H9 (cell line): ENCODE measurements around the gene DLG1. TPM values are rescaled to one million over a fixed set of nuclear protein-coding genes. Genes with fewer than 3 reads are reported as not detected.

Experiments used
- DNase-seq: peaks from one replicate; pipeline ENCODE4 v3.0.0-alpha.2; 2017
- H2AFZ ChIP-seq: one replicate; pipeline ENCODE4 v1.6.1; 2013; ENCODE audit warnings: mild to moderate bottlenecking, low read length, control low read depth, moderate library complexity
- H2AK5ac ChIP-seq: 2 replicates; pipeline ENCODE4 v1.6.1; 2013; ENCODE audit warnings: low read length, control low read depth, mixed read lengths; ENCODE audit not compliant: insufficient read length
- H2BK120ac ChIP-seq: one replicate; pipeline ENCODE4 v1.6.1; 2013; ENCODE audit warnings: low read depth, mild to moderate bottlenecking, low read length, control low read depth, inconsistent platforms; ENCODE audit not compliant: poor library complexity, severe bottlenecking
- H2BK12ac ChIP-seq: 2 replicates; pipeline ENCODE4 v1.6.1; 2013; ENCODE audit warnings: low read length, control low read depth, mixed read lengths, low read depth; ENCODE audit not compliant: insufficient read length
- H2BK15ac ChIP-seq: 2 replicates; pipeline ENCODE4 v1.6.1; 2013; ENCODE audit warnings: low read depth, low read length, control low read depth
- H2BK20ac ChIP-seq: one replicate; pipeline ENCODE4 v1.6.1; 2013; ENCODE audit warnings: low read depth, mild to moderate bottlenecking, low read length, control low read depth, inconsistent platforms; ENCODE audit not compliant: poor library complexity, severe bottlenecking
- H2BK5ac ChIP-seq: 2 replicates; pipeline ENCODE4 v1.6.1; 2013; ENCODE audit warnings: low read length, control low read depth, mixed read lengths; ENCODE audit not compliant: insufficient read length
- H3K14ac ChIP-seq: 2 replicates; pipeline ENCODE4 v1.6.1; 2013; ENCODE audit warnings: low read length, control low read depth; ENCODE audit not compliant: insufficient read depth
- H3K18ac ChIP-seq: 2 replicates; pipeline ENCODE4 v1.6.1; 2013; ENCODE audit warnings: low read depth, mild to moderate bottlenecking, mixed read lengths, low read length, control low read depth; ENCODE audit not compliant: insufficient read length
- H3K23ac ChIP-seq: 2 replicates; pipeline ENCODE4 v1.6.1; 2013; ENCODE audit warnings: low read length, control low read depth, mixed read lengths, low read depth; ENCODE audit not compliant: insufficient read length
- H3K23me2 ChIP-seq: 2 replicates; pipeline ENCODE4 v1.6.1; 2013; ENCODE audit warnings: low read depth, mild to moderate bottlenecking, mixed read lengths, low read length, control low read depth; ENCODE audit not compliant: insufficient read length, poor library complexity, severe bottlenecking
- H3K27ac ChIP-seq: 2 replicates; pipeline ENCODE4 v1.5.1; 2013; ENCODE audit warnings: low read length, control low read depth, mixed read lengths, low read depth; ENCODE audit not compliant: insufficient read length
- H3K27me3 ChIP-seq: 2 replicates; pipeline ENCODE4 v1.6.1; 2013; ENCODE audit warnings: low read length, control low read depth, inconsistent platforms; ENCODE audit not compliant: insufficient read depth
- H3K4ac ChIP-seq: 2 replicates; pipeline ENCODE4 v1.6.1; 2013; ENCODE audit warnings: low read depth, mild to moderate bottlenecking, control low read depth, inconsistent platforms, low read length, moderate library complexity
- H3K4me1 ChIP-seq: 2 replicates; pipeline ENCODE4 v1.6.1; 2013; ENCODE audit warnings: low read length, control low read depth, inconsistent platforms; ENCODE audit not compliant: insufficient read depth
- H3K4me2 ChIP-seq: 2 replicates; pipeline ENCODE4 v1.6.1; 2013; ENCODE audit warnings: low read length, control low read depth, mixed read lengths; ENCODE audit not compliant: insufficient read length, insufficient read depth
- H3K56ac ChIP-seq: 2 replicates; pipeline ENCODE4 v1.6.1; 2013; ENCODE audit warnings: low read depth, mild to moderate bottlenecking, mixed read lengths, low read length, control low read depth; ENCODE audit not compliant: insufficient read length
- H3K79me1 ChIP-seq: 2 replicates; pipeline ENCODE4 v1.6.1; 2013; ENCODE audit warnings: low read depth, mild to moderate bottlenecking, moderate library complexity, low read length, control low read depth, inconsistent platforms; ENCODE audit not compliant: insufficient read depth, poor library complexity, severe bottlenecking
- H3K79me2 ChIP-seq: 2 replicates; pipeline ENCODE4 v1.6.1; 2013; ENCODE audit warnings: low read length, control low read depth, inconsistent platforms; ENCODE audit not compliant: insufficient read depth
- H3K9ac ChIP-seq: 2 replicates; pipeline ENCODE4 v1.6.1; 2013; ENCODE audit warnings: low read length, control low read depth, mixed read lengths; ENCODE audit not compliant: insufficient read length; ENCODE audit errors: extremely low read depth
- H3K9me3 ChIP-seq: one replicate; pipeline ENCODE4 v1.6.1; 2013; ENCODE audit warnings: low read depth, low read length, inconsistent platforms; ENCODE audit not compliant: control insufficient read depth
- H3T11ph ChIP-seq: one replicate; pipeline ENCODE4 v1.6.1; 2013; ENCODE audit warnings: mild to moderate bottlenecking, low read length, control low read depth, inconsistent platforms
- H4K20me1 ChIP-seq: one replicate; pipeline ENCODE4 v1.6.1; 2013; ENCODE audit not compliant: control insufficient read depth, insufficient read length, insufficient read depth
- H4K5ac ChIP-seq: 2 replicates; pipeline ENCODE4 v1.6.1; 2013; ENCODE audit warnings: low read depth, mild to moderate bottlenecking, mixed read lengths, low read length, control low read depth; ENCODE audit not compliant: insufficient read length
- H4K8ac ChIP-seq: replicated peaks from 2 replicates; pipeline ENCODE4 v1.6.1; 2013; ENCODE audit warnings: low read length, control low read depth, mixed read lengths, low read depth; ENCODE audit not compliant: insufficient read length
- H4K91ac ChIP-seq: 2 replicates; pipeline ENCODE4 v1.6.1; 2013; ENCODE audit warnings: low read depth, mild to moderate bottlenecking, moderate library complexity, mixed read lengths, low read length, control low read depth; ENCODE audit not compliant: insufficient read length
- H3K27ac Mint-ChIP-seq, 3 experiments: 2 replicates in 2 of 3; 3 replicates in 1 of 3; pipeline ENCODE4 v1.8.0; 2020 to 2021; ENCODE audit warnings: mixed read lengths in 3 of 3, mild to moderate bottlenecking in 1 of 3, moderate library complexity in 1 of 3
- H3K27me3 Mint-ChIP-seq: 2 replicates; pipeline ENCODE4 v1.8.0; 2021; ENCODE audit warnings: low read depth, mild to moderate bottlenecking, moderate library complexity, mixed read lengths
- H3K36me3 Mint-ChIP-seq, 3 experiments: 2 replicates in 2 of 3; 3 replicates in 1 of 3; pipeline ENCODE4 v1.8.0; 2020 to 2021; ENCODE audit warnings: low read depth in 3 of 3, mixed read lengths in 3 of 3; ENCODE audit not compliant: insufficient read depth in 1 of 3
- H3K4me1 Mint-ChIP-seq, 2 experiments: 2 replicates each; pipeline ENCODE4 v1.8.0; 2020; ENCODE audit warnings: mixed read lengths in 2 of 2
- H3K4me3 Mint-ChIP-seq, 2 experiments: 2 replicates in 1 of 2; 3 replicates in 1 of 2; pipeline ENCODE4 v1.8.0; 2020 to 2021; ENCODE audit warnings: mild to moderate bottlenecking in 2 of 2, mixed read lengths in 2 of 2, moderate library complexity in 1 of 2
- H3K9me3 Mint-ChIP-seq, 2 experiments: 2 replicates in 1 of 2; 3 replicates in 1 of 2; pipeline ENCODE4 v1.8.0; 2020; ENCODE audit warnings: mild to moderate bottlenecking in 2 of 2, mixed read lengths in 2 of 2, moderate library complexity in 1 of 2
- CTCF ChIP-seq: fragments of 200-600 bp; sonication (generic); conservative IDR thresholded peaks from 3 replicates; pipeline ENCODE4 v1.8.0; 2021; ENCODE audit warnings: antibody characterized with exemption, mild to moderate bottlenecking
- WGBS: extraction: QIAGEN DNeasy Blood & Tissue Kit; methylation state at CpG from one replicate; pipeline ENCODE4 v1.1.7; 2013; ENCODE audit warnings: missing lambda C conversion rate, low lambda C conversion rate, mixed read lengths; ENCODE audit not compliant: insufficient read length; ENCODE audit errors: extremely low coverage; 5-methylcytosine and 5-hydroxymethylcytosine counted together
- total RNA-seq: library from RNA; stranded (reverse); gene quantifications from 2 replicates; pipeline ENCODE4 v1.2.1, GENCODE V29; 2021

The DLG1 gene
- total RNA-seq, 1 experiment from 2014 or later = 84.1 TPM

- no peak overlapping the region for H4K91ac ChIP-seq
- H3K23ac ChIP-seq = no peak overlapping the region
- H3K79me1 ChIP-seq = no peaks in the 10 kb centered on the region
- no peak overlapping the region for H3K27ac ChIP-seq
- H4K20me1 ChIP-seq = no peaks in the 10 kb centered on the region
- H2AK5ac ChIP-seq = no peak overlapping the region
- H3K9me3 ChIP-seq = no peaks in the 10 kb centered on the region
- H3K14ac ChIP-seq = no peak overlapping the region
- WGBS = no CpG with 5 or more reads among the region's 2 CpGs
- Mint-ChIP-seq H3K27me3 (no peaks in the 10 kb centered on the region), H3K4me3 (no peak overlapping the region), H3K27ac (no peak overlapping the region), H3K36me3 (peaks cover 0 to 13% (median 2%) of the 10 kb centered on the region in 3 experiments; a peak in 3 of 7 replicates), H3K9me3 (no peaks in the 10 kb centered on the region), H3K4me1 (peaks cover 1 to 2% of the 10 kb centered on the region in 2 experiments; a peak in 2 of 4 replicates)
- no peak overlapping the region for H2BK15ac ChIP-seq
- no peak overlapping the region for H4K8ac ChIP-seq
- no peak for DNase-seq
- no peak for TF ChIP-seq CTCF
- no peak overlapping the region for H3K9ac ChIP-seq
- no peak overlapping the region for H2BK5ac ChIP-seq
- no peak overlapping the region for H2AFZ ChIP-seq
- no peak overlapping the region for H2BK12ac ChIP-seq
- no peak overlapping the region for H2BK120ac ChIP-seq
- H2BK20ac ChIP-seq = no peak overlapping the region
- no peaks in the 10 kb centered on the region for H3K4me1 ChIP-seq
- H3K56ac ChIP-seq = no peak overlapping the region
- H3T11ph ChIP-seq = no peak overlapping the region
- no peaks in the 10 kb centered on the region for H3K27me3 ChIP-seq
- no peaks in the 10 kb centered on the region for H3K79me2 ChIP-seq
- H3K18ac ChIP-seq = no peak overlapping the region
- H3K4ac ChIP-seq = no peak overlapping the region
- no peak overlapping the region for H3K4me2 ChIP-seq
- no peak overlapping the region for H4K5ac ChIP-seq
- H3K23me2 ChIP-seq = no peaks in the 10 kb centered on the region
These were observed 176.0 kb downstream of the DLG1 start for GRCh38 chr3:197122394-197122793.
